Neural progenitor cell (in vitro differentiated cells): Measurements from ENCODE around the gene GALNT18. TPM values are rescaled to one million over a fixed set of nuclear protein-coding genes. Genes with fewer than 3 reads are reported as not detected.

Experiments used
- DNase-seq: peaks from one replicate; pipeline ENCODE4 v3.0.0-alpha.2; 2016; ENCODE audit warnings: low spot score
- H2AFZ ChIP-seq: fragments of 200-600 bp; sonication (generic); replicated peaks from 2 replicates; pipeline ENCODE4 v1.6.1; 2016; ENCODE audit warnings: antibody characterized with exemption
- H3F3A ChIP-seq: fragments of 200-600 bp; sonication (generic); 2 replicates; pipeline ENCODE4 v1.6.1; 2016; ENCODE audit warnings: antibody characterized with exemption, low read depth
- H3K27ac ChIP-seq: fragments of 200-600 bp; sonication (generic); 2 replicates; pipeline ENCODE4 v1.5.1; 2016; ENCODE audit warnings: mild to moderate bottlenecking
- H3K27me3 ChIP-seq: fragments of 200-600 bp; sonication (generic); 2 replicates; pipeline ENCODE4 v1.6.1; 2016; ENCODE audit warnings: mild to moderate bottlenecking, moderate library complexity
- H3K36me3 ChIP-seq: fragments of 200-600 bp; sonication (generic); 2 replicates; pipeline ENCODE4 v1.5.1; 2016
- H3K4me1 ChIP-seq: fragments of 200-600 bp; sonication (generic); 2 replicates; pipeline ENCODE4 v1.6.1; 2016; ENCODE audit warnings: mixed run types
- H3K4me2 ChIP-seq: fragments of 200-600 bp; sonication (generic); 2 replicates; pipeline ENCODE4 v1.6.1; 2016
- H3K4me3 ChIP-seq: fragments of 200-600 bp; sonication (generic); 2 replicates; pipeline ENCODE4 v1.5.1; 2016
- H3K79me2 ChIP-seq: fragments of 200-600 bp; sonication (generic); 2 replicates; pipeline ENCODE4 v1.6.1; 2016; ENCODE audit warnings: low read depth
- H3K9ac ChIP-seq: fragments of 200-600 bp; sonication (generic); 2 replicates; pipeline ENCODE4 v1.6.1; 2016
- H3K9me3 ChIP-seq: fragments of 200-600 bp; sonication (generic); 2 replicates; pipeline ENCODE4 v1.5.1; 2016; ENCODE audit warnings: low read depth
- H4K20me1 ChIP-seq: fragments of 200-600 bp; sonication (generic); 2 replicates; pipeline ENCODE4 v1.6.1; 2016; ENCODE audit warnings: low read depth
- H3K27ac Mint-ChIP-seq: 3 replicates; pipeline ENCODE4 v1.8.0; 2021; ENCODE audit warnings: mixed read lengths
- H3K27me3 Mint-ChIP-seq: 2 replicates; pipeline ENCODE4 v1.8.0; 2022; ENCODE audit warnings: low read depth, mild to moderate bottlenecking, inconsistent platforms, moderate library complexity, mixed read lengths; ENCODE audit not compliant: insufficient read depth
- H3K36me3 Mint-ChIP-seq: 3 replicates; pipeline ENCODE4 v1.8.0; 2021; ENCODE audit warnings: mixed read lengths
- H3K4me1 Mint-ChIP-seq: 3 replicates; pipeline ENCODE4 v1.8.0; 2021; ENCODE audit warnings: mixed read lengths
- H3K4me3 Mint-ChIP-seq: 3 replicates; pipeline ENCODE4 v1.8.0; 2021; ENCODE audit warnings: mild to moderate bottlenecking, moderate library complexity, mixed read lengths
- H3K9me3 Mint-ChIP-seq: 3 replicates; pipeline ENCODE4 v1.8.0; 2020; ENCODE audit warnings: mixed read lengths
- CTCF ChIP-seq: fragments of 200-600 bp; sonication (generic); IDR thresholded peaks from 2 replicates; pipeline ENCODE4 v1.5.1; 2017; ENCODE audit warnings: antibody characterized with exemption, mild to moderate bottlenecking
- EZH2 ChIP-seq: fragments of 200-600 bp; sonication (generic); IDR thresholded peaks from 2 replicates; pipeline ENCODE4 v1.6.1; 2017; ENCODE audit warnings: antibody characterized with exemption, mild to moderate bottlenecking, moderate library complexity
- EZH2phosphoT487 ChIP-seq: fragments of 200-600 bp; sonication (generic); IDR thresholded peaks from 2 replicates; pipeline ENCODE4 v1.6.1; 2017; ENCODE audit warnings: antibody characterized with exemption
- total RNA-seq: library from RNA; depleted of rRNA; stranded (reverse); fragments of >200 nt; gene quantifications from 2 replicates; pipeline ENCODE4 v1.2.3, GENCODE V29; 2015; ENCODE audit warnings: low replicate concordance

Gene GALNT18
- total RNA-seq, 1 donor from 2014 or later = 2.4 TPM

GRCh38 chr11:11268119-11268518 is 353.7 kb downstream of the GALNT18 start:
- H3K27me3 ChIP-seq = no peaks in the 10 kb centered on the region
- Mint-ChIP-seq H3K27me3 (no peaks in the 10 kb centered on the region), H3K4me1 (peaks cover 10% of the 10 kb centered on the region), H3K9me3 (no peaks in the 10 kb centered on the region), H3K4me3 (no peak overlapping the region), H3K36me3 (peaks cover 2% of the 10 kb centered on the region), H3K27ac (no peak overlapping the region)
- no peak for TF ChIP-seq CTCF
- no peak for TF ChIP-seq EZH2
- no peak for TF ChIP-seq EZH2phosphoT487
- no peak for DNase-seq
- no peak overlapping the region for H2AFZ ChIP-seq
- H3K4me3 ChIP-seq = no peak overlapping the region
- H4K20me1 ChIP-seq = no peaks in the 10 kb centered on the region
- H3K9ac ChIP-seq = no peak overlapping the region
- no peaks in the 10 kb centered on the region for H3K9me3 ChIP-seq
- no peak overlapping the region for H3K27ac ChIP-seq
- no peaks in the 10 kb centered on the region for H3K36me3 ChIP-seq
- no peaks in the 10 kb centered on the region for H3F3A ChIP-seq
- no peaks in the 10 kb centered on the region for H3K4me1 ChIP-seq
- no peaks in the 10 kb centered on the region for H3K79me2 ChIP-seq
- H3K4me2 ChIP-seq = no peak overlapping the region

DNA sequence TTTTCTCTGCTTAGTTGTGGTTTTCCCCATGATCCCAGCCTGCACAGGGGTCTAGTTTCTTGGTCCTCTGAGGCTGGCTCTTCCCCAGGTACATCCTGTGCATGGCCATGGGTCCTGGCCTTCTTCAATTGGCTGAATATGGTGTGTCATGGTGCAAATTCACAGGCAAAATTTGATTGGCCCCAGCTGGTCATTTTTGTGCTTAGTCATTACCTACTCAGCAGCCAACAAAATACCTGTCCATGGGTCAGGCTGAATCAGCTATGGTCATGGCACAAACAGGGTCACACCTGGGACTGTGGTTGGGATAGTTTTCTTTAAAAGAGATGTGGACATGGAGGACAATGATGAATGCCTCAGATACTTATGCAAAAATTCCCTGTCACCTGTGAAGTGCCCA is 354.5 kb downstream of the GALNT18 start:
- Histone ChIP-seq H3K27ac (no peak overlapping the region), H3K4me2 (no peak overlapping the region), H2AFZ (no peak overlapping the region), H3K4me3 (no peak overlapping the region), H3F3A (no peaks in the 10 kb centered on the region), H3K4me1 (no peaks in the 10 kb centered on the region), H3K79me2 (no peaks in the 10 kb centered on the region), H3K36me3 (no peaks in the 10 kb centered on the region), H3K27me3 (no peaks in the 10 kb centered on the region), H4K20me1 (no peaks in the 10 kb centered on the region), H3K9ac (no peak overlapping the region), H3K9me3 (no peaks in the 10 kb centered on the region)
- peaks cover 2% of the 10 kb centered on the region for H3K27me3 Mint-ChIP-seq
- H3K27ac Mint-ChIP-seq = no peak overlapping the region
- peaks cover 7% of the 10 kb centered on the region for H3K4me1 Mint-ChIP-seq
- H3K9me3 Mint-ChIP-seq = no peaks in the 10 kb centered on the region
- TF ChIP-seq EZH2 (no peak), EZH2phosphoT487 (no peak), CTCF (no peak)
- peaks cover 2% of the 10 kb centered on the region for H3K36me3 Mint-ChIP-seq
- no peak overlapping the region for H3K4me3 Mint-ChIP-seq
- DNase-seq = no peak

GRCh38 chr11:11265994-11266606 is 355.7 kb downstream of the GALNT18 start:
- no peaks in the 10 kb centered on the region for H4K20me1 ChIP-seq
- no peaks in the 10 kb centered on the region for H3K27me3 ChIP-seq
- peaks cover 2% of the 10 kb centered on the region for H3K27me3 Mint-ChIP-seq
- TF ChIP-seq CTCF (peak; percentile 99), EZH2 (no peak), EZH2phosphoT487 (no peak)
- H3K27ac ChIP-seq = no peak overlapping the region
- no peak overlapping the region for H3K9ac ChIP-seq
- H3K9me3 ChIP-seq = no peaks in the 10 kb centered on the region
- no peaks in the 10 kb centered on the region for H3K9me3 Mint-ChIP-seq
- no peak overlapping the region for H3K4me3 Mint-ChIP-seq
- H3K36me3 ChIP-seq = no peaks in the 10 kb centered on the region
- peak overlapping the region; percentile 36 for H3K27ac Mint-ChIP-seq
- peaks cover 6% of the 10 kb centered on the region for H3K4me1 ChIP-seq
- H3F3A ChIP-seq = no peaks in the 10 kb centered on the region
- H3K4me2 ChIP-seq = no peak overlapping the region
- H2AFZ ChIP-seq = no peak overlapping the region
- H3K4me1 Mint-ChIP-seq = peaks cover 7% of the 10 kb centered on the region
- no peaks in the 10 kb centered on the region for H3K79me2 ChIP-seq
- H3K36me3 Mint-ChIP-seq = peaks cover 2% of the 10 kb centered on the region
- DNase-seq = peak; percentile 69
- H3K4me3 ChIP-seq = no peak overlapping the region
